ENCODE measurements around the gene RSPH6A.

The RSPH6A gene
- 0 to 0.24 (median 0.19) reads per million in 4 donors for total RNA-seq

DNA sequence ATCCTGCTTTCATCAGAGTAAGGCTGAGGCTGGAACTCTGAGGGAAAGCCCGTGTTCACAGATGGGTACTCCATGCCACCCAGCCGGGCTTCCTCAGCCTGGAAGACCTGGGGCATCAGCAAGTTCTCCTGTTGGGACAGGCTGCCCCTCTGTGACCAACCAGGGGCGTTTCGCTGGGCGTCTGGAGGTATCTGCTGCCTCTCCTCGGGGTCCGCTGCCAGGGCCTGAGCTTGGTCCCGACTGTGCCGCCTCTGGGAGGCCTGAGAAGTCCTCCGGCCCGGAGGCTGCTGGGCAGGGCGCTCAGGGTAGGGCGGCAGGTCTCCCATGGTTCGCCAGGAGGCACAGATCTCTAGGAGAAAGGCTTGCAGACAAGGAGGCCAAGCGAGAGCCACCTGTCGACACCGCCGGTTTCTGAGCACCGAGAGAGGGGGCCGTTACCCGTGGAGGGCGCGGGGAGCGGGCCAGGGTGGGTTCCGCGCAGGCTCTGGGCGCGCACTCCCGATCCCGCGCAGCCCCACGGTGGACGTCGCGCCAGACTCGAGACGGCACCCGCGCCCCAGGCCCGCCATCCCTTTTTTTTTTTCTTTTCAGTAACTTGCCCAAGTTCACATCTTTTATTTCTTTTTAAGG, at the start of gene RSPH6A:
Gene RSPH6A, minus strand, starts transcription at position 458 of the 630 bp plus-strand sequence. Its CDS starts 132 bp downstream, at position 326.
- no peak for DNase-seq

GRCh38 chr19:45864629-45865082, 49.5 kb upstream of the RSPH6A start:
- no peak for DNase-seq

- DNase-seq = peak in 2 of 5 donors; percentile 62 to 66
These were observed 48.9 kb upstream of the RSPH6A start, which contains the start of gene FOXA3 for GRCh38 chr19:45863840-45864628. Gene FOXA3, plus strand, starts transcription at chr19:45864326. Its CDS starts 131 bp downstream, at chr19:45864457.

DNA sequence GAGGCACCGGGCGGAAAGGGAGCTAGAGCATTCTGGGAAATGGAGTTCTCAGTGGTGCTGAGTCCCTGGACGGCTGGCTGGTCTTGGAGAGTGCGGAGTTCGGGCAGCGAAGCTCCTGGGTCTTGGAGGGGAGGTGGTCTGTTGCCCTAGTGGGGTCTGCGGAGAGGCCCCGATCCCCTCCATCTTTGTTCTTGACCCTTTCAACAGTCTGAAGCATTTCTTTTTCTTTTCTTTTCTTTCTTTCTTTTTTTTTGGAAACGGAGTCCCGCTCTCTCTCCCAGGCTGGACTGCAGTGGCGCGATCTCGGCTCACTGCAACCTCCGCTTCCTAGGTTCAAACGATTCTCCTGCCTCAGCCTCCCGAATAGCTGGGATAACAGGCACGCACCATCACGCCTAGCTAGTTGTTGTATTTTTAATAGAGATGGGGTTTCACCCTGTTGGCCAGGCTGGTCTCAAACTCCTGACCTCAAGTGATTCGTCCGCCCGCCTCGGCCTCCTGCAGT, 48.3 kb upstream of the RSPH6A start:
- no peak for DNase-seq

- peak; percentile 98 to 99 (median 98) for DNase-seq
These were observed 47.6 kb upstream of the RSPH6A start, which contains the start of gene SYMPK for GRCh38 chr19:45862564-45863334. Gene SYMPK, minus strand, starts transcription at chr19:45863147. Its CDS starts 8,652 bp downstream, at chr19:45854495.

GRCh38 chr19:45862271-45862563, 47.1 kb upstream of the RSPH6A start:
- no peak for DNase-seq

GRCh38 chr19:45860359-45861259, 45.5 kb upstream of the RSPH6A start:
- DNase-seq = no peak

DNA sequence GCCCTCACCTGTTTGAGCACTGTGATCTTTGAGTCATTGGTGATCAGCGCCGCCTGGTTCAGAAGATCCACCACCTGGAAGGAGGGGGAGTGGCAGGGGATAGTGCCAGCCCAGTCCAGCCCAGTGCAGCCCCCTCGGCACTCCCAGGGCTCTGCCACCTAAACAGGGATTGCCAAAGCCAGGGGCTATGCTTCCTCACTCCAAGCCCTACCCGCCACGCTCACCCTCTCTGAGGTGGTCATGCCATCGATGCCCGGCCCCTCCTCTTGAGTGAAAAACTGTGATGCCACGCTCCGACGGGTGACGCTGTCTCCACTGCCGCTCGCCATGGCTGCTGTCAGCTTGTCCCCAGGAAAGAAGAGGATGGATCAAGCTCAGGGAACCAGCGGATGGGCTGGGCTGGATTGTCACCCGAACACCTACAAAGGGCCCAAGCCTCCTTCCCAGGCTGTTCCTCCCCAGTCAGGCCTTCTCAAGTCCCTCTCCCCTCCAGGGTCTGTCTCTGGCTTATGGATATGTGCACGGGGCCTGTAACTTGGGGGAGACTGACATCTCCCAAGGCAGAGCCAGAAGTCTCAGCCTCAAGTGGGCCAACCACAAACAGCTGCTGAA, 39.2 kb upstream of the RSPH6A start:
- no peak for DNase-seq

DNA sequence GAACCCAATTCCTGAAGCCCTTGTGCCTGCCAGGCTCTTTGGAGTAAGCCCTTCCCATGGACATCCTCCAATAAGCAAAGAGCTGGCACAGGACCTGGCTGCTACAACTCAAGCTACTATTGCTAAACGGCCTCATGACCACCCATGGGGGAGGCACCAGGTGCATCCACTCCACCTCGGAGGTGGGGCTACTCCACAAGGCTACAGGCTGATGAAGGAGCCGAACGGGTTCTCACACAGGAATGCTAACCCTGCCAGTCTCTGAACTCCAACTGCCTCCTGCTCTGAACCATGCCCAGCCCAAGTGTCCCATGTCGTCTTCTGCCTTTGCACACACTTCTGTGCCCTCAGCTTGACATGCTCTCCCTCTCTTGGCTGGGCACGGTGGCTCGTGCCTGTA, 37.9 kb upstream of the RSPH6A start:
- no peak for DNase-seq

DNA sequence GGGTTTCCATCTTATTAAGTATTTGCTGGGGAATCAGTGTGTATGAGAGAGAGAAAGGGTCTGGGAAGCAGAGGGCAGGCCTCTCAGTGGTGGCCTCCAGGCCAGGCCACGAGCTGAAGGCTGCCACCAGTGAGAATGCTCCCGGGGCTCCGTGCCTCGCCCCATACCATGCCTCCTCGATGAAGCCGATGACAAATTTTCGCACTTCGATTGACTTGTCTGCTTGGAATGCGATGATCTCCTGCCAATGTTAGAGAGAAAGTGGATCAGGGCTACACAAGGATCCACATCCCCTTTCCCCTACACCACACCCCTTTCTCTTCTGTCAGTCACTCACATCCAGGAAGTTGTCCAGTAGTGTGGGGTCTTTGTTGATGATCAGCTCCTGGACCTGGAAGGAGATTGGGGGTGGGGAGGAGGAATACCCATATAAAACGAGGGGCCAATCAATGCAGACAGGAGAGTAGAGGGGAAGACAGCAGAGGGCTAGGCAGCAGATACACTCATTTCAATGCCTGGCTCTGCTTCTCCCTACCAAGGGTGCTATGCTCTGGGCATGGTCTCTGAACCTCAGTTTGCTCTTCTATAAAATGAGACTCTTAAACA, 37.1 kb upstream of the RSPH6A start:
- no peak for DNase-seq

DNA sequence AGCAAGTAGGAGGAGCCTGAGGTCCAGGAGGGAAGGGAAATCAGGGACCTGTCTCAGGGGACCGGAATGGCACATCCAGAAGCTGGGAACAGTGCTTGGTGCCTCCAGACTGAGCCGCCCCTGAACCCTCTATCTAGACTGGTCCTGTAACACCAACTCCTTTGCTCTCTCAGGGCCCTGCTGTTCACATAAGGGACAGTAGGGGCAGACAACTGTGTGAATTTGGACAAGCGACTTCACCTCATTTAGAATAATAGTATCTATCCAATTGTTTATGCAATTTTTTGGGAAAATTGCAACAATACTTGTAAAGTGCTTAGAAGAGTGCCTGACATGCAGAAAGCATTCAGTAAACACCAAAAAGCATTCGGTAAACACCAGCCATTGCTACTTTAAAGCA, 33.8 kb upstream of the RSPH6A start:
- no peak for DNase-seq

GRCh38 chr19:45847663-45848062, 32.6 kb upstream of the RSPH6A start:
- no peak for DNase-seq

GRCh38 chr19:45842198-45842597, 27.1 kb upstream of the RSPH6A start:
- no peak for DNase-seq

DNA sequence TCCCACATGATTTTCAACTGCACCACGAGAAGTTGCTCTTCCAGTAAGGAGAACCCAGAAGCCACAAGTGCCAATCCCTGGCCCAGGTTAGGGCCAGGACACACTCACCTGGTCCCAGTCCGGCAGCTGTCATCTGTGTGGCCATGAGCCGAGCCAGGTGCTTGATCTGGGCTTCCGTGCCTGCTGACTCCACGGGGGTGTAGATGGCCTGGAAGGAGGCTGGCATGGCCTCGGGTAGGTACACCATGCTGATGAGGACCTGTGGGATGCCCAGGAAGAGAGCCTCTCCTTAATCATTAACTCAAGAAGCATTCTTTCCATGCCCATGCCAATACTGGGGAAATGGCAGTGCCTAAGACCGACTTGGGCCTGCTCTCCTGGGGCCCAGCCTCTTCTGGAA, 19.9 kb upstream of the RSPH6A start:
- DNase-seq = no peak

DNA sequence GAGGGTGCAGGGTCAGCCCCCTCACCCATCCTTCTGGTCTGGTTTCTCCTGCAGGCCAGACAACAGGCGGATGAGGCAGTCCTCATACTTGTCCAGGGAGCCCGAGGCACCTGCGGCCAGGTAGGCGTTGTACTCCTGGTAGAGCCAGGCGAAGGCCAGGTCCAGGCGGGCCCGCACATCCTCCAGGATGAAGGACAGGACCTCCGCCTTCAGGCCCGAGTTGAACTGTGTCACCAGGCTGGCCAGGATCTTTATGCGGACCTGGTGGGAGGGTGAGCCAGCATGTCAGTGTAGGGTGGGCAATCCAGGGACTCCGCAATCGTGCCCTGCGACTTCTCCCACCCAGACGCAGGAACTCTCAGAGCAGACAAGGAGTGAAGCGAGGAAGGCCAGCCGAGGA, 13.8 kb upstream of the RSPH6A start:
- DNase-seq = no peak

DNA sequence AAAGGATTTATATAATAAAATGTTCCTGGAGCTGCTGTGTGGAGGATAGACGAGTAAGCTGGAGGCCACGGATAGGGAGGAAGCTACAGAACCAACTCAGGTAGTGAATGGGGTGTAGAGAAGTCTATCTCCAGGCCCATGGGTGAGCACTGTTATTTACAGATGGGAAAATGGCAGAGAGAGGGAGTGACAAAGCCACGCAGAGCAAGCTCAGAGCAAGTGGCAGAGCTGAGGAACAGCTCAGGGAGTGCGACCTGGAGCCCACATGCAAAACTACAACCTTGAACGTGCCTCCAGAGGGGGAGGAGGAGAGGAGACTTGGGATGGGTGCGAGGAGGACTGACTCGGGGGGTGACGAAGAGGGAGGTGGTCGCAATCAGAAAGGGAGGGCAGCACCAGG, 13.4 kb upstream of the RSPH6A start:
- DNase-seq = no peak

GRCh38 chr19:45827459-45828093, 12.5 kb upstream of the RSPH6A start:
- DNase-seq = no peak

GRCh38 chr19:45826934-45827333, 11.8 kb upstream of the RSPH6A start:
- DNase-seq = no peak

GRCh38 chr19:45825917-45826893, 11.1 kb upstream of the RSPH6A start:
- DNase-seq = no peak

DNA sequence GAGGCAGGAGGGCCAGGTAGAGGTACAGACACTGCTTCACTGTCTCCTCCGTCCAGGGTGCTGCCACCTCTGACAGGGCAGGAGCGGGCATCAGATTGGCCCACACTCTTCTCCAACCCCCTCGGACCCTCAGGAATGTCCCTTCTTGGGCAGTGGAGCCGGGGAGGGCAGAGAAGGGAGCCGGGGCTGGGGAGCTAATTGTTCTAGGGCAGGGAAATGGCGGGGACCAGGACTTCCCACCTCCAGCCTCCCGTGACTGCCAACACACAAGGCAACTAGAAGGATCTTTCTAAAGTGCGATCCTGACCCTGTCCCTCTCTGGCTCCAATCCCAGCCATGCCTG, 10.1 kb upstream of the RSPH6A start:
- no peak for DNase-seq
